Activated CD4-positive, alpha-beta T cell treated with anti-CD3 and anti-CD28 coated beads, Interleukin-2, amount 10 ng/mL, durations not matched to agents 24 days and 14 days (primary cell): ENCODE measurements around the gene SLITRK5. TPM values are rescaled to one million over a fixed set of nuclear protein-coding genes. Genes with fewer than 3 reads are reported as not detected.
A peak's percentile ranks its signal among the peaks of the same experiment; 100 is the strongest.

Source experiments
- DNase-seq: peaks from one replicate; pipeline ENCODE4 v3.0.0; 2022
- H3K27ac Mint-ChIP-seq: one replicate; pipeline ENCODE4 v1.8.0; 2022; ENCODE audit warnings: mild to moderate bottlenecking, mixed read lengths
- H3K27me3 Mint-ChIP-seq: one replicate; pipeline ENCODE4 v1.8.0; 2022; ENCODE audit warnings: mixed read lengths
- H3K36me3 Mint-ChIP-seq: one replicate; pipeline ENCODE4 v1.8.0; 2022; ENCODE audit warnings: low read depth, mild to moderate bottlenecking, mixed read lengths
- H3K4me1 Mint-ChIP-seq: one replicate; pipeline ENCODE4 v1.8.0; 2021; ENCODE audit warnings: mixed read lengths
- H3K4me3 Mint-ChIP-seq: one replicate; pipeline ENCODE4 v1.8.0; 2022; ENCODE audit warnings: mild to moderate bottlenecking, moderate library complexity, mixed read lengths
- H3K9me3 Mint-ChIP-seq: one replicate; pipeline ENCODE4 v1.8.0; 2021; ENCODE audit warnings: mixed read lengths
- intact Hi-C: fragments of 100-400 bp; cut with micrococcal nuclease; formaldehyde crosslinking; loops from one replicate; pipeline ENCODE4 v1.15.1; 2023
- total RNA-seq: library from RNA; stranded (reverse); gene quantifications from 2 replicates; pipeline ENCODE4 v1.2.3, GENCODE V29; 2022

The SLITRK5 gene
- total RNA-seq, 1 donor from 2014 or later, result not detected

GRCh38 chr13:87677496-87678371, 6.6 kb downstream of the SLITRK5 start:
- no peak for DNase-seq
- H3K27me3 Mint-ChIP-seq, result peaks cover 38% of the 10 kb centered on the region
- peak overlapping the region; percentile 63 for H3K4me3 Mint-ChIP-seq
- H3K36me3 Mint-ChIP-seq, result no peaks in the 10 kb centered on the region
- intact Hi-C loops, result no loop called here
- no peak overlapping the region for H3K27ac Mint-ChIP-seq
- H3K4me1 Mint-ChIP-seq, result peaks cover 2% of the 10 kb centered on the region
- H3K9me3 Mint-ChIP-seq, result peaks cover 11% of the 10 kb centered on the region

DNA sequence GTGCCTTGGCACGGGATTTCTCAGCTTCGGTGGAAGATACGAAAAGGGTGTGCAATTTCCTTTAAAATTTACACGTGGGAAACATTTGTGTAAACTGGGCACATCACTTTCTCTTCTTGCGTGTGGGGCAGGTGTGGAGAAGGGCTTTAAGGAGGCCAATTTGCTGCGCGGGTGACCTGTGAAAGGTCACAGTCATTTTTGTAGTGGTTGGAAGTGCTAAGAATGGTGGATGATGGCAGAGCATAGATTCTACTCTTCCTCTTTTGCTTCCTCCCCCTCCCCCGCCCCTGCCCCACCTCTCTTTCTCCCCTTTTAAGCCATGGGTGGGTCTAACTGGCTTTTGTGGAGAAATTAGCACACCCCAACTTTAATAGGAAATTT, 7.2 kb downstream of the SLITRK5 start:
- peaks cover 32% of the 10 kb centered on the region for H3K27me3 Mint-ChIP-seq
- no peak overlapping the region for H3K27ac Mint-ChIP-seq
- no peaks in the 10 kb centered on the region for H3K36me3 Mint-ChIP-seq
- peaks cover 2% of the 10 kb centered on the region for H3K4me1 Mint-ChIP-seq
- DNase-seq, result no peak
- H3K4me3 Mint-ChIP-seq, result peak overlapping the region; percentile 63
- intact Hi-C loops, result no loop called here
- H3K9me3 Mint-ChIP-seq, result peaks cover 10% of the 10 kb centered on the region

GRCh38 chr13:87680298-87680697, 9.1 kb downstream of the SLITRK5 start:
- Mint-ChIP-seq H3K4me3 (no peak overlapping the region), H3K9me3 (peaks cover 4% of the 10 kb centered on the region), H3K4me1 (peaks cover 2% of the 10 kb centered on the region), H3K27me3 (peaks cover 19% of the 10 kb centered on the region), H3K36me3 (no peaks in the 10 kb centered on the region), H3K27ac (no peak overlapping the region)
- intact Hi-C loops, result no loop called here
- no peak for DNase-seq

- Mint-ChIP-seq H3K9me3 (no peaks in the 10 kb centered on the region), H3K27me3 (no peaks in the 10 kb centered on the region), H3K4me3 (no peak overlapping the region), H3K27ac (no peak overlapping the region), H3K4me1 (no peaks in the 10 kb centered on the region), H3K36me3 (no peaks in the 10 kb centered on the region)
- intact Hi-C loops, result no loop called here
- no peak for DNase-seq
Observed at GRCh38 chr13:87684850-87685742, 13.9 kb downstream of the SLITRK5 start.

GRCh38 chr13:87696458-87696857, 25.3 kb downstream of the SLITRK5 start:
- Mint-ChIP-seq H3K27ac (no peak overlapping the region), H3K9me3 (no peaks in the 10 kb centered on the region), H3K27me3 (no peaks in the 10 kb centered on the region), H3K4me1 (no peaks in the 10 kb centered on the region), H3K4me3 (no peak overlapping the region), H3K36me3 (no peaks in the 10 kb centered on the region)
- intact Hi-C loops, result no loop called here
- no peak for DNase-seq

DNA sequence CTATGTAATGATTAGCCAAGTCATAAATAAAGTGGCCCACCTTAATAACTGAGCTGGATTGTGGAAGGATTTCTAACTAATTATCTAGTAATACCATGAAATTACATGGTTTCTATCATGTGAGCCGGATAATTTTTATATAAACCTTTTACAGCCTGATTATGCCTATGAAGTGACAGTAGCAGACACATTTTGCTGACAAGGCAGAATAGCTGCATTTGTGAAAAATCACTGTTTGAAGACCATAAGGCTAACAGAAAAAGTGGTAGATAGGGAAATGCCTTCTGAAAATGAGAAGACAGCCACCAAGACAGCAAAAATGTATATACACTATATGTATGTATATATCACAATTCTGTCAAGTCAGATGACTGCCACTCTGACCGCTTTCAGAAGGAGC, 27.1 kb downstream of the SLITRK5 start:
- Mint-ChIP-seq H3K36me3 (no peaks in the 10 kb centered on the region), H3K4me3 (no peak overlapping the region), H3K27me3 (no peaks in the 10 kb centered on the region), H3K4me1 (no peaks in the 10 kb centered on the region), H3K27ac (no peak overlapping the region), H3K9me3 (no peaks in the 10 kb centered on the region)
- intact Hi-C loops, result no loop called here
- no peak for DNase-seq

GRCh38 chr13:87709947-87710346, 38.8 kb downstream of the SLITRK5 start:
- H3K27ac Mint-ChIP-seq, result no peak overlapping the region

DNA sequence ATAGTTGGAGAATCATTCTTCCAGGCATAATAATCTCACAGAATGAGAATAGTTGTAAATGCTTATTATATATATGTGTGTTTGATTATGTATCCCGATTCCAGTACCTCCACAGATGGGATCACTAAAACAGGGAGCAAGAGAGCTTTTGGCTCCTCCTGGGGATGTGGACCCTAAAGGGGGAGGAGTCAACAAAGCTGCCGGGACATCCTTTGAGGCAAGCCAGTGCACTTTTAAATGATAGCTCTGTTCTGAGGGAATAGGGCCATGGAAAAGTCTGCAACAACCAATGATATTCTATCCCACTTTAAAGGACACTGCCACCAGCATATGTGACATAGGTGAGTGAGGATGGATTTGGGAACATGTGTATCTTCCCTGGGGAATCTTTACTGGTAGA, 40.8 kb downstream of the SLITRK5 start:
- Mint-ChIP-seq H3K36me3 (no peaks in the 10 kb centered on the region), H3K27me3 (no peaks in the 10 kb centered on the region), H3K4me3 (no peak overlapping the region), H3K27ac (no peak overlapping the region), H3K9me3 (no peaks in the 10 kb centered on the region), H3K4me1 (no peaks in the 10 kb centered on the region)
- intact Hi-C loops, result no loop called here
- no peak for DNase-seq

More at GRCh38 chr13:87709947-87710346, 38.8 kb downstream of the SLITRK5 start:
- H3K9me3 Mint-ChIP-seq, result no peaks in the 10 kb centered on the region
- H3K4me3 Mint-ChIP-seq, result no peak overlapping the region
- DNase-seq, result no peak
- no peaks in the 10 kb centered on the region for H3K36me3 Mint-ChIP-seq
- intact Hi-C loops, result no loop called here
- H3K27me3 Mint-ChIP-seq, result no peaks in the 10 kb centered on the region
- no peaks in the 10 kb centered on the region for H3K4me1 Mint-ChIP-seq
